Transverse colon (tissue), 3 donors: Measurements from ENCODE around the gene CLPSL1.

Experiments used
- EP300 ChIP-seq: sonication (generic); formaldehyde crosslinking; IDR thresholded peaks from one replicate; pipeline ENCODE4 v1.6.1; 2017; ENCODE audit warnings: antibody characterized with exemption, low read depth
- POLR2A ChIP-seq: fragments of 450-650 bp; IDR thresholded peaks from one replicate; pipeline ENCODE4 v1.6.1; 2016; ENCODE audit warnings: antibody characterized with exemption, mild to moderate bottlenecking, moderate library complexity
- TF ChIP-seq, protein P1 (sequence below), 5 experiments: fragments of 200-600 bp in 3 of 5; fragments of 450-650 bp in 2 of 5; sonication (generic) in 3 of 5; IDR thresholded peaks; 1 replicate in 2 of 5; 2 replicates in 3 of 5; pipeline ENCODE4 v1.5.1; 2016 to 2017; ENCODE audit warnings: antibody characterized with exemption in 5 of 5, inconsistent platforms in 3 of 5, mild to moderate bottlenecking in 2 of 5, moderate library complexity in 1 of 5

DNA sequence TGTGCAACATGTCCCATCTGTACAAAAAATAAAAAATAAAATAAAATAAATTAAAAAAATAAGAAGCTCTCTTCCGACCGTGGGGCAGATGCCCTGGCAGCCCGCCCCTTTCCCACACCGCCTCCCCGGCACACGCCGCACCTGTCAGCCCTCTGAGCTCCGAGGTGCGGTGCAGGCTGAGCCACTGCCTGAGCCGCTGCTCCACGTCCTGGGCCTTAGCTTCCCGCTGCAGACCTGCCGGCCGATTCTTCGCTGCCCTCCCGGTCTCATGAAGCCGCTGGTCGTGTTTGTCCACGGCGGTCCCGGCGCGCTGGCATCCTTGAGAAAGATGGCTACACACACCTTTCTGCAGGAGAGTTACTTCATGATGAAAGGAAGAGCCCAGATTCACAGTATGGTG, 15.1 kb upstream of the CLPSL1 start:
- TF ChIP-seq, protein P1, sequence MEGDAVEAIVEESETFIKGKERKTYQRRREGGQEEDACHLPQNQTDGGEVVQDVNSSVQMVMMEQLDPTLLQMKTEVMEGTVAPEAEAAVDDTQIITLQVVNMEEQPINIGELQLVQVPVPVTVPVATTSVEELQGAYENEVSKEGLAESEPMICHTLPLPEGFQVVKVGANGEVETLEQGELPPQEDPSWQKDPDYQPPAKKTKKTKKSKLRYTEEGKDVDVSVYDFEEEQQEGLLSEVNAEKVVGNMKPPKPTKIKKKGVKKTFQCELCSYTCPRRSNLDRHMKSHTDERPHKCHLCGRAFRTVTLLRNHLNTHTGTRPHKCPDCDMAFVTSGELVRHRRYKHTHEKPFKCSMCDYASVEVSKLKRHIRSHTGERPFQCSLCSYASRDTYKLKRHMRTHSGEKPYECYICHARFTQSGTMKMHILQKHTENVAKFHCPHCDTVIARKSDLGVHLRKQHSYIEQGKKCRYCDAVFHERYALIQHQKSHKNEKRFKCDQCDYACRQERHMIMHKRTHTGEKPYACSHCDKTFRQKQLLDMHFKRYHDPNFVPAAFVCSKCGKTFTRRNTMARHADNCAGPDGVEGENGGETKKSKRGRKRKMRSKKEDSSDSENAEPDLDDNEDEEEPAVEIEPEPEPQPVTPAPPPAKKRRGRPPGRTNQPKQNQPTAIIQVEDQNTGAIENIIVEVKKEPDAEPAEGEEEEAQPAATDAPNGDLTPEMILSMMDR (IDR thresholded peaks at IDR 0.05) = no peak
- TF ChIP-seq EP300 (no peak), POLR2A (no peak)
